Fibroblast of lung (primary cell): ENCODE data around the gene SLIT3.

ENCODE experiments used
- EZH2 ChIP-seq: IDR thresholded peaks from 2 replicates; pipeline ENCODE4 v1.5.1; 2012; ENCODE audit warnings: low read length, control low read depth, mild to moderate bottlenecking; ENCODE audit errors: missing control alignments
- TF ChIP-seq, protein P1 (sequence below), 2 donors: IDR thresholded peaks in 1 of 2; conservative IDR thresholded peaks in 1 of 2; 1 replicate in 1 of 2; 2 replicates in 1 of 2; pipeline ENCODE4 v1.5.1; 2011 to 2012; ENCODE audit warnings: low read length in 2 of 2, control low read depth in 1 of 2, inconsistent platforms in 1 of 2, low read depth in 1 of 2, mild to moderate bottlenecking in 1 of 2

DNA sequence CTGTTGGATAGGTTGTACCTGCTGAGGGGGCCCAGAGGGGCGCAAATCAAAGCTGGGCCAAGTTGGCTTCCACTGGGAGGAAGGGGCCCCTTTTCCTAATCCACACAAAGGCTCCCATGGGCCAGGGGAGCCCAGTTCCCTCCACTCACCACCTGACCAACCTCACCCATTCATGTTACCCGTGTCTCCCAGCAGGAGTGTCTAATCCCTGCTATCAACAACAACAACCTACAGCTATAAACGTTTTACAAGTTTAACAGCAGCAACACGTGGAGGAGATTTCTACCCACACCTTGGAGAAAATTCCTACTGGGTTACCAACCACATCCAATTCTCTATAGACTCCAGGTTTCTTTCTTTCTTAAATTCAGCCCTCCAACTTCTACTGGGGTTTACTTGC, 216.2 kb downstream of the SLIT3 start:
- TF ChIP-seq, protein P1, sequence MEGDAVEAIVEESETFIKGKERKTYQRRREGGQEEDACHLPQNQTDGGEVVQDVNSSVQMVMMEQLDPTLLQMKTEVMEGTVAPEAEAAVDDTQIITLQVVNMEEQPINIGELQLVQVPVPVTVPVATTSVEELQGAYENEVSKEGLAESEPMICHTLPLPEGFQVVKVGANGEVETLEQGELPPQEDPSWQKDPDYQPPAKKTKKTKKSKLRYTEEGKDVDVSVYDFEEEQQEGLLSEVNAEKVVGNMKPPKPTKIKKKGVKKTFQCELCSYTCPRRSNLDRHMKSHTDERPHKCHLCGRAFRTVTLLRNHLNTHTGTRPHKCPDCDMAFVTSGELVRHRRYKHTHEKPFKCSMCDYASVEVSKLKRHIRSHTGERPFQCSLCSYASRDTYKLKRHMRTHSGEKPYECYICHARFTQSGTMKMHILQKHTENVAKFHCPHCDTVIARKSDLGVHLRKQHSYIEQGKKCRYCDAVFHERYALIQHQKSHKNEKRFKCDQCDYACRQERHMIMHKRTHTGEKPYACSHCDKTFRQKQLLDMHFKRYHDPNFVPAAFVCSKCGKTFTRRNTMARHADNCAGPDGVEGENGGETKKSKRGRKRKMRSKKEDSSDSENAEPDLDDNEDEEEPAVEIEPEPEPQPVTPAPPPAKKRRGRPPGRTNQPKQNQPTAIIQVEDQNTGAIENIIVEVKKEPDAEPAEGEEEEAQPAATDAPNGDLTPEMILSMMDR (conservative IDR thresholded peaks at IDR 0.05 in 1 of 2, IDR thresholded peaks at IDR 0.05 in 1 of 2; ENCODE audit: low read depth in 1 of 2, low read length in 2 of 2): no peak
- TF ChIP-seq EZH2: no peak
